Adrenal gland (tissue), 12 donors: ENCODE measurements around the gene UBQLNL. TPM values are rescaled to one million over a fixed set of nuclear protein-coding genes. Genes with fewer than 3 reads are reported as not detected.

Source experiments
- DNase-seq, 7 donors: peaks; one replicate each; pipeline ENCODE4 v3.0.0-alpha.2; 2019 to 2020
- H3K27ac ChIP-seq, 5 donors: fragments of 200-600 bp; sonication (generic) in 4 of 5; 1 replicate in 3 of 5; 2 replicates in 2 of 5; pipeline versions ENCODE4 v1.5.1 to v1.8.0; 2016 to 2020; ENCODE audit warnings: mild to moderate bottlenecking in 1 of 5
- H3K27me3 ChIP-seq: fragments of 200-600 bp; 2 replicates; pipeline ENCODE4 v1.8.0; 2021
- H3K36me3 ChIP-seq, 2 donors: fragments of 200-600 bp; replicated peaks in 1 of 2; 1 replicate in 1 of 2; 2 replicates in 1 of 2; pipeline versions ENCODE4 v1.5.1 to v1.8.0; 2018 to 2022
- H3K4me1 ChIP-seq, 2 donors: fragments of 200-600 bp; replicated peaks in 1 of 2; 1 replicate in 1 of 2; 2 replicates in 1 of 2; pipeline versions ENCODE4 v1.5.1 to v1.8.0; 2018 to 2021
- H3K4me3 ChIP-seq, 4 donors: fragments of 200-600 bp; sonication (generic) in 3 of 4; one replicate each; pipeline ENCODE4 v1.5.1; 2016 to 2018
- H3K9me3 ChIP-seq, 3 donors: fragments of 200-600 bp; sonication (generic) in 1 of 3; replicated peaks in 1 of 3; 1 replicate in 2 of 3; 2 replicates in 1 of 3; pipeline versions ENCODE4 v1.5.1 to v1.8.0; 2016 to 2021
- CTCF ChIP-seq, 6 experiments: fragments of 450-650 bp in 4 of 6; fragments of 200-600 bp in 2 of 6; sonication (generic) in 1 of 6; IDR thresholded peaks; 1 replicate in 5 of 6; 2 replicates in 1 of 6; pipeline versions ENCODE4 v1.5.1 to v1.8.0; 2016 to 2021; ENCODE audit warnings: antibody characterized with exemption in 6 of 6, mild to moderate bottlenecking in 2 of 6, moderate library complexity in 1 of 6
- POLR2A ChIP-seq, 2 donors: fragments of 450-650 bp; IDR thresholded peaks; one replicate each; pipeline ENCODE4 v1.6.1; 2017; ENCODE audit warnings: antibody characterized with exemption in 2 of 2, mild to moderate bottlenecking in 2 of 2, moderate library complexity in 1 of 2
- WGBS, 4 donors: extraction: QIAGEN DNeasy Blood & Tissue Kit in 2 of 4; methylation state at CpG; one replicate each; pipeline versions ENCODE4 v1.1.5 to v1.1.7; 2013 to 2017; 5-methylcytosine and 5-hydroxymethylcytosine counted together
- intact Hi-C, 2 donors: fragments of 100-400 bp; cut with DNase I; formaldehyde crosslinking; loops; one replicate each; pipeline versions ENCODE4 v1.14.1 to v1.15.0; 2022 to 2023
- polyA plus RNA-seq, 3 donors: library from polyadenylated mRNA; stranded (reverse); fragments of 200-250 nt in 2 of 3; fragments of 350-450 nt in 1 of 3; fragmentation: Illumina TruSeq in 1 of 3; extraction: RNeasy Lipid Tissue Mini Kit (QIAGEN cat#74804) in 1 of 3; gene quantifications; one replicate each; pipeline ENCODE4 v1.2.3, GENCODE V29; 2013 to 2014
- total RNA-seq, 9 donors: library from RNA; depleted of rRNA in 4 of 9; stranded (reverse); fragments of >200 nt in 4 of 9; fragments of 120-200 nt in 1 of 9; fragmentation: NEBNext Ultra II Directional in 1 of 9; extraction: Animal tissue kit (Norgen Biotek cat#: 25700) in 1 of 9; gene quantifications; one replicate each; pipeline versions ENCODE4 v1.1.0 to v1.2.4, GENCODE V29; 2013 to 2023
- donor health status: healthy with polysubstance abuse.
- donor health status: Bipolar disorder and iron deficiency.
- donor health status: DM: yes; HTN: yes; CAD: no.
- donor health status: DM: no; HTN: no; CAD: no.
- donor health status: DM: no; HTN: no; CAD: no.
- donor health status: DM: yes; HTN: yes; CAD: no.

The UBQLNL gene
- total and polyA plus RNA-seq, 12 donors, result 0.26 to 1.4 (median 0.69) TPM; not detected in 1

- Histone ChIP-seq H3K27me3 (no peaks in the 10 kb centered on the region), H3K4me3 (no peak overlapping the region), H3K9me3 (no peaks in the 10 kb centered on the region), H3K27ac (no peak overlapping the region), H3K4me1 (no peaks in the 10 kb centered on the region), H3K36me3 (no peaks in the 10 kb centered on the region)
- DNase-seq, result no peak
- TF ChIP-seq CTCF (IDR thresholded peaks at IDR 0.05) (peak in 3 of 6 experiments; percentile 5 to 33 (median 24)), POLR2A (IDR thresholded peaks at IDR 0.05) (no peak)
- intact Hi-C loops, result no loop called here
These were observed 36.8 kb upstream of the UBQLNL start for GRCh38 chr11:5553343-5553742.

- Histone ChIP-seq H3K4me3 (no peak overlapping the region), H3K9me3 (no peaks in the 10 kb centered on the region), H3K36me3 (no peaks in the 10 kb centered on the region), H3K27me3 (no peaks in the 10 kb centered on the region), H3K27ac (no peak overlapping the region), H3K4me1 (no peaks in the 10 kb centered on the region)
- TF ChIP-seq CTCF (IDR thresholded peaks at IDR 0.05) (no peak), POLR2A (IDR thresholded peaks at IDR 0.05) (no peak)
- 62 to 71% (median 66%) methylated on average over 5 of the region's 5 CpGs for WGBS, 4 donors
- intact Hi-C loops, result no loop called here
- no peak for DNase-seq
These were observed 34.1 kb upstream of the UBQLNL start for GRCh38 chr11:5550440-5551095.

- Histone ChIP-seq H3K9me3 (no peaks in the 10 kb centered on the region), H3K27ac (no peak within 1 kb of the TSS), H3K27me3 (no peaks in the 10 kb centered on the region), H3K4me1 (no peaks in the 10 kb centered on the region), H3K4me3 (no peak within 1 kb of the TSS), H3K36me3 (no peaks in the 10 kb centered on the region)
- intact Hi-C loops, result no loop called here
- TF ChIP-seq CTCF (IDR thresholded peaks at IDR 0.05) (no peak), POLR2A (IDR thresholded peaks at IDR 0.05) (no peak)
- no peak for DNase-seq
- WGBS, 4 donors, result 27 to 51% (median 40%) methylated on average over 1 of the region's 1 CpG
These were observed 31.9 kb upstream of the UBQLNL start, which contains the start of gene OR52H1 for GRCh38 chr11:5548440-5548839. Gene OR52H1, minus strand, starts transcription at chr11:5548540. Its CDS starts 3,035 bp downstream, at chr11:5545505.

DNA sequence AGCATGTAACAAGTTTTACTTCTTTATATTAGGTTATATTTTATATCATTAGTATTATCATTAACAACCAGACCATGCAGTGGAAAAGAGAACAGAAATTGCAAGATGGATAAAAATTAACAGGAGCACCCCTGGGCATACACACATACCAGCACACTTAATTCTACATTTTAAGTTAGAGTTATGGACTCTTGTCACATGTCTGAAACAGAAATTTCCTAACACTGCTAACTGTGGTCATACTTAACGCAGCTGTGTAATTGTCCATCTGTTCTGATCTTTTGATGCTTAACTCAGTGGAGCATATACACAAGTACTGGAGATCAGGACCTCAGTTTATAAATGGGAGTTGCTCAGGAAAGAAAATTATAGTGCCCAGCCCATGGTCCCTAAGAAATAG, 31.5 kb upstream of the UBQLNL start:
- Histone ChIP-seq H3K9me3 (no peaks in the 10 kb centered on the region), H3K4me3 (no peak overlapping the region), H3K36me3 (no peaks in the 10 kb centered on the region), H3K27me3 (no peaks in the 10 kb centered on the region), H3K27ac (no peak overlapping the region), H3K4me1 (no peaks in the 10 kb centered on the region)
- no peak for DNase-seq
- intact Hi-C loops, result no loop called here
- TF ChIP-seq POLR2A (IDR thresholded peaks at IDR 0.05) (no peak), CTCF (IDR thresholded peaks at IDR 0.05) (no peak)
- 92 to 100% (median 94%) methylated on average over 1 of the region's 1 CpG for WGBS, 4 donors
